Neural progenitor cell (in vitro differentiated cells): ENCODE results near the gene HLTF.

Source experiments
- EZH2 ChIP-seq: fragments of 200-600 bp; sonication (generic); IDR thresholded peaks from 2 replicates; pipeline ENCODE4 v1.6.1; 2017; ENCODE audit warnings: antibody characterized with exemption, mild to moderate bottlenecking, moderate library complexity
- EZH2phosphoT487 ChIP-seq: fragments of 200-600 bp; sonication (generic); IDR thresholded peaks from 2 replicates; pipeline ENCODE4 v1.6.1; 2017; ENCODE audit warnings: antibody characterized with exemption
- TF ChIP-seq, protein P1 (sequence below): fragments of 200-600 bp; sonication (generic); IDR thresholded peaks from 2 replicates; pipeline ENCODE4 v1.5.1; 2017; ENCODE audit warnings: antibody characterized with exemption, mild to moderate bottlenecking

DNA sequence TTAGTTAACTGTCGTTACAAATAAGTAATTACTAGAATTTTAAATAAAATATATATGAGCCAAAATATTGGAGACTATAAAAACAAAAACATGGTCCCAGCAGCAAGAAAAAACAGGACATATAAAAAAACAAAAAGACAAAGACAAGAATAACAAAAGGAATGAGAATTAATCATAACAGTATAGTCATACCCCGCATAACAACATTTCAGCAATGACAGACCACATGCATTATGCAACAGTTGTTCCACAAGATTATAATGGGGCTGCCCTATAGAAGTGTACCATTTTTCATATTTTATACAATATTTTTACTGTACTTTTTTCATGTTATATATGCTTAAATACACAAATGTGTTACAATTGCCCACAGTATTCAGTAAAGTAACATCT lies 5.6 kb downstream of the HLTF start:
- TF ChIP-seq, protein P1, sequence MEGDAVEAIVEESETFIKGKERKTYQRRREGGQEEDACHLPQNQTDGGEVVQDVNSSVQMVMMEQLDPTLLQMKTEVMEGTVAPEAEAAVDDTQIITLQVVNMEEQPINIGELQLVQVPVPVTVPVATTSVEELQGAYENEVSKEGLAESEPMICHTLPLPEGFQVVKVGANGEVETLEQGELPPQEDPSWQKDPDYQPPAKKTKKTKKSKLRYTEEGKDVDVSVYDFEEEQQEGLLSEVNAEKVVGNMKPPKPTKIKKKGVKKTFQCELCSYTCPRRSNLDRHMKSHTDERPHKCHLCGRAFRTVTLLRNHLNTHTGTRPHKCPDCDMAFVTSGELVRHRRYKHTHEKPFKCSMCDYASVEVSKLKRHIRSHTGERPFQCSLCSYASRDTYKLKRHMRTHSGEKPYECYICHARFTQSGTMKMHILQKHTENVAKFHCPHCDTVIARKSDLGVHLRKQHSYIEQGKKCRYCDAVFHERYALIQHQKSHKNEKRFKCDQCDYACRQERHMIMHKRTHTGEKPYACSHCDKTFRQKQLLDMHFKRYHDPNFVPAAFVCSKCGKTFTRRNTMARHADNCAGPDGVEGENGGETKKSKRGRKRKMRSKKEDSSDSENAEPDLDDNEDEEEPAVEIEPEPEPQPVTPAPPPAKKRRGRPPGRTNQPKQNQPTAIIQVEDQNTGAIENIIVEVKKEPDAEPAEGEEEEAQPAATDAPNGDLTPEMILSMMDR, result no peak
- TF ChIP-seq EZH2 (no peak), EZH2phosphoT487 (no peak)
